ENCODE results near the gene GPATCH11.

GPATCH11 gene

DNA sequence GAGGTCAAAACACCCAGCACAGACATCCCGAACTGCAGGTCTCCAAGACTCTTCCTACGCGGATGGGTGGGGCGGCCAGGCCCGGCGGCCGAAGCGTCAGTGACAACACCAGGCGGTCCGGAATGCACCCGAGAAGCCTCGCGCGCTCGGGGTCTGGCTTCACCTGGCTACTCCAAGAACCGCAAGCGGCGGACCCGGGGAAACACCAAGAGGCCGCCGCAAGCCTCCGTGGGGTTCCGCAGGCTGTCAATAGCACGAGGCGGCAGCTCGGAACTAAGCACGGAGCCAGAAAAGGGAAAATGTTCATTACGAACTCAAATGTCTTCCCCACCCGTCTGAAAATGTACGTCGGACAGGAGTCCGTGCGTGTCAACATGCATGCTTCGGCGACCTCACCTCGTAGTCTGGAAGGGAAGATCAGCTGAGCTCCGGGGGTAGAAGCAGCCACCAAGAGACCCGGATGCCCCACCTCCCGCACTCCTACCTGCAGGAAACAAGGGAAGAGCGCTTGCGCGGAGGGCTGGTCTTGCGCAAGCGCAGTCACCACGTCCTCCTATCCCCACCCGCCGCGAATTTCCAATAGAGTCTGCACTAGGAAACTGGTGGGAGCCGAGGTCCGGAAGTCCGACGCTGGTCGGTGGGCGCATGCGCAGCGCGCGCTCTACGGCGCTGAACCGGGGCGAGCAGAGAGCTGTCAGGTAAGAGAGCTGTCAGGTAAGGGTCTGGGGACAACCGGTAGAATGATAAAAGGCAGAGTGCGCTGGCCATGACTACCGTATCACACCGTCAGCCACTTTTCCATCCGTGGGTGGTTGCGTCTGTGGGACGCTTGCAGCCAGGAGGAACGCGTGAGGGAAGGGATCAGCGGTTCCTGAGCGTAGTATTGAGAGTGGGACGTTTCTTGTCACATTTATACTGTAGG lies at the start of gene GPATCH11, which contains the start of gene HEATR5B:
TSS of gene GPATCH11 (plus strand) at position 646 of the 922 bp plus-strand sequence. CDS start 3,864 bp downstream, outside the sequence.
TSS of gene HEATR5B (minus strand) at position 500 of the 922 bp plus-strand sequence. CDS start 958 bp downstream, outside the sequence.
- no peak for TF ChIP-seq CTCF (IDR thresholded peaks at IDR 0.05)

DNA sequence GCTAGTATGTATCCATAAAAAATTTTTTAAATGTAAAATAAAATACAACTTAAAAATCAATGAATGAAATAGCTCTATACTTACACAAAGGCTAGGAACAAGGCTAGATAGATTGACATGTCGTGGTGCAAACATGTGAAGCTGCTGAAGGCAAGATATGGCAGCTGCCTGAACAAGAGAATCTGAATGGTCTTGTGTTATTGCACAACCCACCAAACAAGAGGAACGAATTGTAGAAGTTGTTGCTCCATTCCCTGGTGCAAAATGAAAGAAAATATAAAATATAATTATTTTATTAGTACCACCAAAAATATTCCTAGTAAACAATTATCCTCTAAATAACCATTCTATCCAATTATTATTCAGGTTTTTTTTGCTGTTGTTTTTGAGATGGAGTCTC lies 46.5 kb upstream of the GPATCH11 start:
- no peak for TF ChIP-seq CTCF (IDR thresholded peaks at IDR 0.05)

- no peak for TF ChIP-seq CTCF (IDR thresholded peaks at IDR 0.05)
These were observed 44.7 kb upstream of the GPATCH11 start for GRCh38 chr2:37039580-37039979.

DNA sequence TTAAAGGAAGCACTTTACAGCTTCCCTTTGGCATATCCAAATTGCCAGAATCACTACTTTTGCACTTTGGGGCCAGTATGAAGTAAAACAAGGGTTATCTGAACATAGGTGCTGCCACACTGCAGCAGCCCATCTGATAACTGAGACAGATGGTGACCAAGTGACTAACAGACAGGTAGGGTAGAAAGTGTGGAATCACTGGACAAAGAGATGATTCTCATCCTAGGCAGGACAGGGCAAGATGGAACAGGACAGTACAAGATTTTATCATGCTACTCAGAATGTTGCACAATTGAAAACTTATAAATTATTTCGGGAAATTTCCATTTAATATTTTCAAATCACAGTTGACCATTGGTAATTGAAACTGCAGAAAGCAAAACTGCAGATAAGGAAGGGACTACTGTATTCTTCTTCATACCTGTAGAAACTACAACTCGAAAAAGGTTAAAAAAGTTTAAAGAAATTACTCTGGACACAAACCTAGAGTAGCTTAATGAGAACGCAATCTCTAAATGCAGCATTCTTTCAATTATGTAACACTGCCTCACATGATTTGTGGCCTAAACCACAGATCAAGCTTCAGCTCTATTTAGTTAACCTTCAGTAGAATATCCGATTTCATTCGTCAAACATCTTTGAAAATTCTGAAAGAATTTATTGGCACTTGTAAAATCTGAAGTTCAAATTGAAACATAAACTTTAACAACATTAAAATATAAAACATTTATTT lies 31.6 kb upstream of the GPATCH11 start:
- TF ChIP-seq CTCF (IDR thresholded peaks at IDR 0.05) = no peak

- no peak for TF ChIP-seq CTCF (IDR thresholded peaks at IDR 0.05)
These were observed 24.5 kb upstream of the GPATCH11 start for GRCh38 chr2:37059841-37060240.

- TF ChIP-seq CTCF (IDR thresholded peaks at IDR 0.05) = no peak
These were observed 23.9 kb upstream of the GPATCH11 start for GRCh38 chr2:37060446-37060845.

DNA sequence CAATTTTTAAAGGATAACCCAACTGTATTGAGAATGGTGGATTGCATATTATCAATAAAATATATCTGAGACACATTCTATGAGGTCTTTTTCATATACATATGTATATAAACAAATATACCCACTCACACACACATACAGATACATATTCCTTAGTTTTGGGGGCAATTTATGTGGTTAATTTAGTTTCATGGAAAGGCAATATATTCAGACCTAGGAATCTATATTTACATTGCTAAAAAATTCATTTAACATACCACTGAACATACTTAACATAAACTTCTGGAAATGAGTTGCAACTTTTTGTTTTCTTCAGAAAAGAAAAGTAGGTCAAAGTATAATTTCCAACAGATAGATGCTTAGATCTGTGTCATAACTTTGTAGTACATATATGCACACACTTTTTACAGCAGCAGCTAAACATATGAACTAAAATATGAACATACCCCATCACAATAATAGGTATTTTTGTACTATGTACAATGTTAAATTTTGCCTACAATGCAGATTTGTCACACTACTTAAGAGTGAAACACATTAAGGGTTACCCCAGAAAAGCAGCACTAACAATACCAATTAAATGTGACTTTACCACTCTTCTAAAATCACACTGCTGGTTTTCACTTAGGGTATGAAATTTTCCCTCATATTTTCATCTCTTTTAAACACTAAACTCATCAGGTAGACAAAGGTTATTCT lies 23.2 kb upstream of the GPATCH11 start:
- no peak for TF ChIP-seq CTCF (IDR thresholded peaks at IDR 0.05)
